CD4-positive, alpha-beta T cell treated with Interleukin-12 subunit alpha and Interleukin-12 subunit beta, for 1 hour (primary cell): Measurements from ENCODE around the gene DPEP2.
"Not testable (repeated sequence)": the region's sequence is repeated elsewhere in the genome, so short reads cannot be mapped to it uniquely, and the experiment has no call there.

Experiments
- DNase-seq: peaks from one replicate; pipeline ENCODE4 v3.0.0-alpha.2; 2020

DPEP2 gene

GRCh38 chr16:67950335-67950843, 48.9 kb downstream of the DPEP2 start:
- no peak for DNase-seq

- no peak for DNase-seq
These were observed 49.6 kb downstream of the DPEP2 start for GRCh38 chr16:67949645-67950044.

- DNase-seq: no peak
These were observed 51.3 kb downstream of the DPEP2 start for GRCh38 chr16:67948015-67948414.

GRCh38 chr16:67946966-67947558, 52.2 kb downstream of the DPEP2 start:
- no peak for DNase-seq

GRCh38 chr16:67946128-67946569, 53.1 kb downstream of the DPEP2 start:
- DNase-seq: no peak

- no peak for DNase-seq
These were observed 53.8 kb downstream of the DPEP2 start for GRCh38 chr16:67945392-67945933.

GRCh38 chr16:67944690-67945391, 54.4 kb downstream of the DPEP2 start:
- DNase-seq: no peak

- DNase-seq: no peak
These were observed 55.4 kb downstream of the DPEP2 start, which contains the start of gene LCAT for GRCh38 chr16:67943619-67944504. LCAT (minus strand) TSS chr16:67944120; CDS start chr16:67944101, 19 bp downstream.

GRCh38 chr16:67943256-67943618, 56.0 kb downstream of the DPEP2 start:
- no peak for DNase-seq

GRCh38 chr16:67942510-67943255, 56.6 kb downstream of the DPEP2 start:
- no peak for DNase-seq

- peak; percentile 45 for DNase-seq
These were observed 57.1 kb downstream of the DPEP2 start for GRCh38 chr16:67942200-67942509.

- DNase-seq: no peak
These were observed 57.6 kb downstream of the DPEP2 start for GRCh38 chr16:67941469-67942199.

- no peak for DNase-seq
These were observed 58.7 kb downstream of the DPEP2 start for GRCh38 chr16:67940446-67941089.

GRCh38 chr16:67939507-67940445, 59.5 kb downstream of the DPEP2 start:
- DNase-seq: peak; percentile 29

- not testable (repeated sequence) for DNase-seq
These were observed 61.6 kb downstream of the DPEP2 start for GRCh38 chr16:67937713-67938112.
